SKM-1 treated with dmso at 0.1 percent for 144 hours (cell line): ENCODE measurements around the gene AMH.
A peak's percentile ranks its signal among the peaks of the same experiment; 100 is the strongest.
"Not testable (repeated sequence)": the region's sequence is repeated elsewhere in the genome, so short reads cannot be mapped to it uniquely, and the experiment has no call there.

Source experiments
- DNase-seq: peaks from one replicate; lab custom pipeline; 2025; ENCODE audit not compliant: unreplicated experiment; lab: John Stamatoyannopoulos, UW

AMH gene

GRCh38 chr19:2269244-2270156 lies 20.4 kb downstream of the AMH start:
- peak; percentile 97 for DNase-seq

DNA sequence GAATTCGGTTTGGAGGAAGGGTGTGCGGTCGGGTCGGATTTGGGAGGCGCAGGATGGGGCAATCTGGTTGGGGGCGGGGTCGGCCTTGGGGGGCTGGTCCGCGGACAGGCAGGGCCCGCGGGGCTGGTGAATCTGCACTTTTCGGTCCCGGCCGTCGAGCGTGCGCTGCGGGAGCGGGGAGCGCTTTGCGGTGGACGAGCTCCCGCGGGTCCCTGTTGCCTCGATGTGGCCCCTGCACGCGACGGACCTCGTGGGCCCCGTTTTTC lies 21.0 kb downstream of the AMH start:
- DNase-seq = no peak

DNA sequence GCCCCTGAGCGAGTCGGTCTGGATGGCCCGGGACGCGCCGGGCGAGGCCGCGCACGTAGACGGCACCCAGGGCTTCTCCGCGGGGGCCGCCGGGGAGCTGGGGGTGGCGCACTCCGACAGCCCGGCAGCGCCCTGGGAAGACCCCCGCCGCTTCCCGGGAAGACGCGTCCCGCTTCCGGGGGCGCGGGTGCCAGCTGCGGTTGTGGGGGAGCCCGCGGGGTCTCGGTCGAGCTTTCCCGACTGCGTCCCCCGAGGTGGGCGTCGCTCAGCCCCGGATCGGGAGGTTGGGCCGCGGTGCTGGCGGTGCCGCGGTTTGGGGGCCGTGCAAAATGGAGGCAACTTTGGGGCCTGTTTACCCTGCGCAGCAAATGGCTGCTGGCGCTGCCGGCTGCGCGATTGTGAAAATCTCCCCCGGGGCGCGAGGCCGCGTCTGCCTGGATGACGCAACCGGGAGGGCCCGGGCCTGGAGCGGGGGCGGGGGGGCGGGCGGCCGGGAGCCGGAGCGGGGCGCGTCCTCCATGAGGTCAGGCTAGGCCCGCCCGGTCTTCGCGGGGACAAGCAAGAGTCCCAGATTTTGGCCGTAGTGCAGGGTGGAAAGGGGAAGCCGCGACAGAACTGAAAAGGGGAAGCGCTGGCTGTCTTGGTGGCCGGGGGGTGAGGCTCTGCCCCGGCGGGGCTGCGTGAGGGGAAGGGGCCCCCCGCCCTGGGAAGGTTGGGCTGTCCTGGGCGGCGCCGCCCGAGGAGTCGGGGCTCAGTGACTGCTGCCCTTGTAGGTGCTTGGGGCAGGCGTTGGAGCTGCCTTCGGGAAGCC lies 21.5 kb downstream of the AMH start:
- peak; percentile 92 for DNase-seq

- no peak for DNase-seq
These were observed 22.3 kb downstream of the AMH start for GRCh38 chr19:2271234-2272103.

GRCh38 chr19:2273356-2274184 lies 24.4 kb downstream of the AMH start:
- DNase-seq = peak; percentile 65

DNA sequence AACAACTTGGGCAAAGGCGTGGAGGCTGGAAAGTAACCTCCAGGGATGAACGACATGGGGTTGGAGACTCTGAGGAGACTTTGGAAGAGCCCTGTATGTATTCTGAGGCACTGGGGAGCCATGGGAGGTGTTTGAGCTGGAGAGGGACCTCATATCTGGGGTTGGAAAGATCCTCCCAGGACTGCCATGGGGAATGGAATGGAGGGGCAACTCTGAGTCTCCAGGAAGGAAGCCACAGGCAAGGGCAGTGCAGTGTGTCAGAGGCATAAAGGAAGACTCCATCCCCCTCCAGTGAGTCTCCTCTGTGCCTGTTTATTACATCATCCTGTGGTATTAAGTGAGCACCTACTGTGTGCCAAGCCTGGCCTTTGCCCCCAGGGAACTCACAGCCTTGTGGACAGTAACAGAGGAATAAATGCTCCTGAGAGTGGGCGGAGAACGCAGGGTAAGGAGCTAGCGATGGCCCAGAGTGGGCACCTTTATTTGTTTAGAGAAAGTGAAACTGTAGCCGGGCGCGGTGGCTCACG lies 25.1 kb downstream of the AMH start:
- no peak for DNase-seq

- peak; percentile 37 for DNase-seq
These were observed 25.9 kb downstream of the AMH start for GRCh38 chr19:2274931-2275535.

GRCh38 chr19:2275588-2276428 lies 26.7 kb downstream of the AMH start:
- DNase-seq = no peak

- no peak for DNase-seq
These were observed 27.4 kb downstream of the AMH start for GRCh38 chr19:2276429-2276986.

DNA sequence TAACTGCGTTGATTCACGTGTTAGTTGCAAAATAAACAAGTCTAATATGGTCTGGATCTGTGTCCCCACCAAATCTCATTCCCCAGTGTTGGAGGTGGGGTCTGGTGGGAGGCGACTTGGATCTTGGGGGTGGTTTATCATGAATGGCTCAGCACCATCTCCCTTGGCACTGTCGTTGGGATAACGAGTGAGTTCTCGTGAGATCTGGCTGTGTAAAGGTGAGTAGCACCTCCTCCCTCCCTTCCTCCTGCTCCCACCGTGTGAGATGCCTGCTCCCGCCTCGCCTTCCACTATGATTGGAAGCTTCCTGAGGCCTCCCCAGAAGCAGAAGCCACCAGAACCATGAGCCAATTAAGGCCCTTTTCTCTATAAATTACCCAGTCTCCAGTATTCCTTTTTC lies 28.0 kb downstream of the AMH start:
- DNase-seq = no peak

- no peak for DNase-seq
These were observed 29.5 kb downstream of the AMH start for GRCh38 chr19:2278459-2279158.

- no peak for DNase-seq
These were observed 31.6 kb downstream of the AMH start for GRCh38 chr19:2280633-2281264.

DNA sequence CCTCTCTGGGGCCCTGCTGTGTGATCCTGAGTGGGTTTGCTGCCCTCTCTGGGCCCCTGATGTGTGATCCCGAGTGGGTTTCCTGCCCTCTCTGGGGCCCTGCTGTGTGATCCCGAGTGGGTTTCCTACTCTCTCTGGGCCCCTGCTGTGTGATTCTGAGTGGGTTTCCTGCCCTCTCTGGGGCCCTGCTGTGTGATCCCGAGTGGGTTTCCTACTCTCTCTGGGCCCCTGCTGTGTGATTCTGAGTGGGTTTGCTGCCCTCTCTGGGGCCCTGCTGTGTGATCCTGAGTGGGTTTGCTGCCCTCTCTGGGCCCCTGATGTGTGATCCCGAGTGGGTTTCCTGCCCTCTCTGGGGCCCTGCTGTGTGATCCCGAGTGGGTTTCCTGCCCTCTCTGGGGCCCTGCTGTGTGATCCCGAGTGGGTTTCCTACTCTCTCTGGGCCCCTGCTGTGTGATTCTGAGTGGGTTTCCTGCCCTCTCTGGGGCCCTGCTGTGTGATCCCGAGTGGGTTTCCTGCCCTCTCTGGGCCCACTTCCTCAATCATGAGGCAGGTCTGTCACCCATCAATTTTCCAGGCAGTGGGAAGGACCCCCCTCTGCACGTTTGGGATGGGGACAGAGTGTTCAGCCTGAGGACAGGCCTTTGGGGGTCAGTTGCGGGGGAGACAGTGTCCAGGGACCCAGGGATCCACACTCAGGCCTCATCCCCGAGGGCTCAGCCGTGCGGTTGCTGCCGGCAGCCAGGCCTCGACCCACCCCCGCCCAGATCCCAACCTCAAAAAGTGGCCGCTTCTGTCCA lies 32.3 kb downstream of the AMH start:
- not testable (repeated sequence) for DNase-seq

GRCh38 chr19:2282062-2282861 lies 33.1 kb downstream of the AMH start, which contains the start of gene PEAK3:
TSS of gene PEAK3 (minus strand) at chr19:2282175. CDS start at chr19:2280931, 1,244 bp downstream.
- peak; percentile 71 for DNase-seq

DNA sequence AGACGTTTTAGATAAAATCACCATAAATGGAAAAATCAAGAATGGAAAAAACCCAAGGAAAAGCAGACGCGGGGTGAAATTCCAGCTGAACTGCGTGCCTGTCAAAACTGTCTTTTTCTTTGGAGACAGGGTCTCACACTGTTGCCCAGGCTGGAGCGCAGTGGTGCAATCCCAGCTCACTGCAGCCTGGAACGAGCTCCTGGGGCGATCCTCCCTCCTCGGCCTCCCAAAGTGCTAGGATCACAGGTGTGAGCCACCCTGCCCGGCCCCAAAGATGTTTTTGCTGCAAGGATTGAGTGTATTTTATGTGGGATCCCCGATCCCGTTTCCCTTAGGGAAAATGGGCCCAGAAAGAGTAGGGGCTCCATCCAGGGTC lies 33.7 kb downstream of the AMH start:
- no peak for DNase-seq
